NCI-H2107 (cell line): ENCODE results near the gene CATSPERB.
"Not testable (repeated sequence)": the region's sequence is repeated elsewhere in the genome, so short reads cannot be mapped to it uniquely, and the experiment has no call there.

Experiments used
- DNase-seq: peaks from one replicate; lab custom pipeline; 2025; lab: John Stamatoyannopoulos, UW

Gene CATSPERB

GRCh38 chr14:91669867-91670266 is 62.0 kb downstream of the CATSPERB start:
- no peak for DNase-seq

GRCh38 chr14:91667101-91667500 is 64.8 kb downstream of the CATSPERB start:
- not testable (repeated sequence) for DNase-seq

DNA sequence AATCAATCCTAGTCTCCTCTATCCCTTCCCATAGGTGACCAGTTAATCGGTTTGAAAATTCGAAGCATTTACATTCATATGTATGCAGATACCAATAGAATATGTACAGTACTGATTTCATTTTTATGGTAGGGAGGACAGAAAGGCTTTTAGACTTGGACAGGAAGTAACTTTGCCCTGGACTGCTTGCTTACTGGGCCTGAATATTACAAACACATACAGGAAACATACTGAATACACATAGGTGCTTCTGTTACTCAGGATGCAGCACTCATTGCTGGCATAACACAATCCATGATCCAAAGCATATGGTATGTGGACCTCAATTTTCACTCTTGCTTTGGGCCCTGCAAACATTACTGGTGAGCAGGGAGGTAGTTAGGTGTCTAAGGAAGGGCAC is 71.1 kb downstream of the CATSPERB start:
- DNase-seq: no peak

GRCh38 chr14:91654836-91655235 is 77.0 kb downstream of the CATSPERB start:
- no peak for DNase-seq

- no peak for DNase-seq
Observed at GRCh38 chr14:91653451-91653850, 78.4 kb downstream of the CATSPERB start.

- DNase-seq: no peak
Observed at GRCh38 chr14:91649930-91650329, 82.0 kb downstream of the CATSPERB start.

- no peak for DNase-seq
Observed at GRCh38 chr14:91647856-91648255, 84.0 kb downstream of the CATSPERB start.

GRCh38 chr14:91636604-91637003 is 95.3 kb downstream of the CATSPERB start:
- no peak for DNase-seq

DNA sequence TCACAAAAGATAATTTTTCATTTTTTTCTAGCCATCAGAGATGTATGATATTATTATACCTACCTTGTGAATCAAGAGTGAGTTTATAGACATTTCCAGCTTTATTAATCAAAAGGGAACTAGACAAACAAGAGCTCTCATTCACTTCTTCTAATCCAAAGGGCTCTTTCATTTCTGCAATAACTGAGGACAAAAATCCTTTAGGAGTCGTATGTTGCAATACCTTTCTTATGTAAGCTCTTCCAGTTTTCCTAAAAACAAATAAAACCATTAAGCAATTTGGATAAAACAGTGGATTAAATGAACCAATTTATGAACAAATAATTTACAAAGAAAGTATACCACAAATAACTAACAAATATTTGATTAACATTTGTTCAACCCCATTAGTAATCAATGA is 107.1 kb downstream of the CATSPERB start:
- no peak for DNase-seq

DNA sequence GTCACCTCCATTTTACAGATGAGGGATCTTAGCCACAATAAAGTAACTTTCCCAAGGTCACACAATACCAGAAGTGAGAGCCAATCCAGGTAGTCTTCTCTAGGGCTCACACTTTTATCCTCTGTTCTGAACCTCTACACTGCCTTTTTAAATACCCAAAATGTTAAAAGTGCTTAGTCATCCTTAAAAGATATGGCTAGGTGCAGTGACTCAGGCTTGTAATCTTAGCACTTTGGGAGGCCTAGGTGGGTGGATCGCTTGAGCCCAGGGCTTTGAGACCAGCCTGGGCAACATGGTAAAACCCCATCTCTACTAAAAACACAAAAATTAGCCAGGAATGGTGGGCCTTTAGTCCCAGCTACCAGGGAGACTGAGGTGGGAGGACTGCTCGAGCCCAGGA is 117.7 kb downstream of the CATSPERB start:
- no peak for DNase-seq

GRCh38 chr14:91613459-91614112 is 118.3 kb downstream of the CATSPERB start:
- DNase-seq: no peak

DNA sequence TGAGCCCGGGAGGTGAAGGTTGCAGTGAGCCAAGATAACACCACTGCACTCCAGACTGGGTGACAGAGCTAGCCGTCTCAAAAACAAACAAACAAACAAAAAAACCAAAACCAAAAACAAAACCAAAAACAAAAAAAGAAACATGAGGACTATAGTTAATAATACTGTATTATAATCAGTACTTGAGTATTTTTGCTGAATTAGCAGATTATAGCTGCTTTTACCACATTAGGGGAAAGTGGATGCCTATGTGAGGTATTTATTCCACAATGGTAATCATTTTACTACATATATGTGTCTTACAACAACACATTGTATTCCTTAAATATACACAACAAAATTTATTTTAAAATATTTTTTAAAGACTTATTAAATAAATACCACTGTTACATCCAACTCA is 120.4 kb downstream of the CATSPERB start:
- no peak for DNase-seq

DNA sequence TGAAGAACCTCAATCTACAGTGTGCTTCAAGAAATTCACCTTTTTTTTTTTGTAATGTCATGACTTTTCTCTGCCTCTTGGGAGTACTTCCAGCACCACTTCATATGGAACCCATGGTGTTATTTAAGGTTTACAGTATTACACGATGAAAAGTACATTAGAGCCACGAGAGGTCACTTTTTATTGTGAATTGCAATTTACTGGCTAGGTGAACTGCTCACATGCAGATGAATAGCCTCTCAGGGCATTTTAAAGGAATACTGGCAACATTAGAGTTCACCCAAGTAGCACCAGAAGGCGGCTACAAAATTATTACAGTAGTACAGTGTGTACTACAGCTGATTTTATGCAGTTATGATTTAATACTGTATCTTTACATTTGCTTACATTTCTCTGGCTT is 122.7 kb downstream of the CATSPERB start:
- no peak for DNase-seq

DNA sequence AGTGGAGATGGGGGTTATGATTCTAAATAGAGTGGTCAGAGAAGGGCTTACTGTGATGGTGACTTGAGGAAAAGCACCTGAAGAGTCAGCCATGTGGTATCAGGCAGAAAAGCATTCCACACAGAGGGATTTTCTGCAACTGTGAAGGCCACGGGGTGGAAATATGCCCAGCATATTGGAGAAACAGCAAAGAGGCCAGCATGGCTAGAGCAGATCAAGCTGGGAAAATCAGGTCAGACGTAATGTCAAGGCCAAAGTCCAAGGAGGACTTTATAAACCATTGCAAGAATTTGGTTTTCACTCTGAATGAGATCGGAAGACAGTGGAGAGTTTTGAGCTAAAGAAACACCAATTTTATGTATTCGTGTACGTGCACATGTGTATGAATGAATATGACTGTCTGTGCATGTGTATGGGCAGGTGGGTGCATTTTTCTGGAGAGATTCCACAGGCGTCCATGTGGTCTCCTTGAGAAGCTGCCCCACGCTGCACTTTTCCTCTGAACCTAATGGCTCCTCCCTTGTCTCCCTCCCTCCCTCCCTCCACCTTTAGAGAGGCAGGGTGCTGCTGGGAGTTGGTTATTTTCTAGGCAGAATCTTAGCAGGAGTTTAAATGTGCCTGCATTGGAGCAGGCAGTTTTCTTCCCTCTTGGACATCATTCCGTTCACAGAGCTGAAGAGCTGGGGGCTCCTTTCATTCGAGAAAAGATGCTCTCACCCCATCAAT is 124.4 kb downstream of the CATSPERB start:
- no peak for DNase-seq

DNA sequence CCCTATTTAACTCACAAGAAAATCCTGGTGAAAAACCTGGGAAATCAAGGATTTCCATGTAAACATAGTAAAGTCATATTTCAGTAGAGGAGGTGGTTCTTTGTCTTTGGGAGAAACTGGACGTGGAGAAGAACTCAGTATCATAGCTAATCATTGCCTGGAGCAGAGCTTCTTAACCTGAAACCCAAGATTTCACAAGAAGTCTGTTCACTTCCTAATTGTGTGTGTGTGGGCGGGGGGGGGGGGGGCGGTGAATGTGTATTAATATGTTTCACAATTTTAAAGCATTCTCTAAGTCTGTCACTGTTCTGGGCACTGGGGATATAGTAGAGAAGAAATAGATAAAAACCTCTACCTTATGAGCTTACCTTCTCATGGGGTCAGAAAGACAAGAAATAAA is 125.0 kb downstream of the CATSPERB start:
- DNase-seq: no peak

- not testable (repeated sequence) for DNase-seq
Observed at GRCh38 chr14:91604611-91605010, 127.3 kb downstream of the CATSPERB start.

GRCh38 chr14:91599994-91600393 is 131.9 kb downstream of the CATSPERB start:
- DNase-seq: no peak

GRCh38 chr14:91595736-91596135 is 136.2 kb downstream of the CATSPERB start:
- DNase-seq: no peak

GRCh38 chr14:91593957-91594356 is 137.9 kb downstream of the CATSPERB start:
- not testable (repeated sequence) for DNase-seq

GRCh38 chr14:91586410-91586809 is 145.5 kb downstream of the CATSPERB start:
- no peak for DNase-seq

- DNase-seq: no peak
Observed at GRCh38 chr14:91585856-91586255, 146.0 kb downstream of the CATSPERB start.

DNA sequence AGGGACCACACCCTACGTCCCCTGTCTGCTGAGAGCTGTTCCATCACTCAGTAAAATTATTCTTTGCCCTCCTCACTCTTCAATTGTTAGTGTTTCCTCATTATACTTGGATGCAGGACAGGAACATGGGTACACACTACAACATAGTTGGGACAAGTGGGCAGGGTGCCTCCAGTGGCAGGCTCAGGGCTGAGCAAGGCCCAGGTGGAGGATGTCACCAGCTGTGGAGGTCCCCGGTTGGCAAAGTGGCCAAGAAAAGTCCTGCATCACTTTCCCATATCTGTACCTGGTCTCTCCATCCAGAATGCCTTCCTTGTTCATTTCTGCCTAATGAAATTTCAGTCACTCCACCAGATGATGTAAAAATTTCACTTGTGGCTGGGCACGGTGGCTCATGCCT is 149.1 kb downstream of the CATSPERB start:
- DNase-seq: no peak

DNA sequence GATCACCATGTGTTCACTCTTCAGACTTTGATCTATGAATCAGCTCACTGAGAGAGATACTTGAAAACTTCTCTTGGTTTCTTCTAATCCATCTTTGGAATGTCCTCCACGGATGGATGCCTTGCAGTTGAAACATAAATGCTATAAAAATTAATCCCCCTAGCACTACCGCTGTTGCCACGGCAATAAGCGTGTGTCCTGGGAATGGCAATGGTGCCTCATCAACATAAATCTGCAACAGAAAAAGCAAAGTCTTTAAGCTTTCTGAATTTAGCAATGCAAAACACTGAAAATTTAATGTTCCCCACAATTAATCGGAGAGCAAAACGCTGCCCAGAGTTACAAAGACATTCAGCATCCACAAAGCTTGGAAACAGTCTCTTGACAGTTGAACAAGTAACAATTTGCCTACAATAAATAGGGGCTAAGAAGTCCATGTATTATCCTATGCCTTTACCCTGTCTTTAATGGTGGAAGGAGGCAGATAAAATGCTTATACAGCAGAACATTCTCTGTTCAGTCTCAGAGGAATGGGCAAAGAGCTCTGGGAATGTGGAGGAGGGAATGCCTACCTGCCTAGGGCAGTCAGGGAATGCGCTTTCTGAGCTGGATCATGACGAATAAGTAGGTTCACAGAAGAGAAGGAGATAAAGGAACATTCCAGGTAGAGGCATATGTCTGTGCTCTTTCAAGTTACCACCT is 150.9 kb downstream of the CATSPERB start:
- no peak for DNase-seq
